H1 (cell line): ENCODE data around the gene PAX6.
A peak's percentile ranks its signal among the peaks of the same experiment; 100 is the strongest.

Source experiments
- ATF3 ChIP-seq: IDR thresholded peaks from 2 replicates; pipeline ENCODE4 v1.6.1; 2011; ENCODE audit warnings: low read depth, mild to moderate bottlenecking, low read length; ENCODE audit not compliant: insufficient read depth
- CTCF ChIP-seq, 3 experiments: IDR thresholded peaks; 1 replicate in 2 of 3; 2 replicates in 1 of 3; pipeline versions ENCODE4 v1.5.1 to v1.6.1; 2011; ENCODE audit warnings: low read length in 3 of 3, mild to moderate bottlenecking in 3 of 3, inconsistent platforms in 2 of 3, low read depth in 1 of 3, moderate library complexity in 1 of 3; ENCODE audit not compliant: insufficient read depth in 1 of 3; ENCODE audit errors: control extremely low read depth in 1 of 3
- EP300 ChIP-seq, 2 experiments: IDR thresholded peaks; 1 replicate in 1 of 2; 2 replicates in 1 of 2; pipeline ENCODE4 v1.6.1; 2011 to 2012; ENCODE audit warnings: low read depth in 2 of 2, low read length in 2 of 2, mild to moderate bottlenecking in 2 of 2, borderline replicate concordance in 1 of 2, inconsistent platforms in 1 of 2, moderate library complexity in 1 of 2
- GABPA ChIP-seq: IDR thresholded peaks from 2 replicates; pipeline ENCODE4 v1.6.1; 2011; ENCODE audit warnings: mild to moderate bottlenecking, low read length, moderate library complexity, borderline replicate concordance; ENCODE audit not compliant: insufficient read depth
- MAFK ChIP-seq: IDR thresholded peaks from 2 replicates; pipeline ENCODE4 v1.6.1; 2012; ENCODE audit warnings: low read depth, mild to moderate bottlenecking, improper control_type of control experiment, low read length
- POLR2A ChIP-seq, 2 experiments: IDR thresholded peaks; 1 replicate in 1 of 2; 2 replicates in 1 of 2; pipeline ENCODE4 v1.6.1; 2011; ENCODE audit warnings: low read depth in 2 of 2, low read length in 2 of 2, mild to moderate bottlenecking in 2 of 2; ENCODE audit errors: control extremely low read depth in 1 of 2
- POLR2AphosphoS5 ChIP-seq: IDR thresholded peaks from 2 replicates; pipeline ENCODE4 v1.6.1; 2011; ENCODE audit warnings: low read depth, low read length
- RAD21 ChIP-seq, 2 experiments: IDR thresholded peaks in 1 of 2; conservative IDR thresholded peaks in 1 of 2; 2 replicates each; pipeline ENCODE4 v1.6.1; 2011; ENCODE audit warnings: low read depth in 2 of 2, low read length in 2 of 2, improper control_type of control experiment in 1 of 2, inconsistent platforms in 1 of 2, mild to moderate bottlenecking in 1 of 2, moderate library complexity in 1 of 2
- RFX5 ChIP-seq: IDR thresholded peaks from 2 replicates; pipeline ENCODE4 v1.6.1; 2011; ENCODE audit warnings: low read depth, low read length, improper control_type of control experiment, borderline replicate concordance
- RNF2 ChIP-seq: fragments of 200-900, 300-1000 bp; sonication (generic); IDR thresholded peaks from 2 replicates; pipeline ENCODE4 v1.7.1; 2016; ENCODE audit warnings: borderline replicate concordance, low read depth, mild to moderate bottlenecking, antibody characterized with exemption, low read length; ENCODE audit not compliant: poor library complexity, severe bottlenecking; ENCODE audit errors: missing control alignments
- TCF12 ChIP-seq: IDR thresholded peaks from 2 replicates; pipeline ENCODE4 v1.6.1; 2011; ENCODE audit warnings: low read depth, mild to moderate bottlenecking, low read length

GRCh38 chr11:31819621-31820437, 8.7 kb upstream of the PAX6 start:
- TF ChIP-seq RFX5 (no peak), EP300 (IDR thresholded peaks at IDR 0.05; ENCODE audit: borderline replicate concordance in 1 of 2, low read depth in 2 of 2, low read length in 2 of 2) (no peak), POLR2AphosphoS5 (no peak), ATF3 (no peak), GABPA (no peak), CTCF (IDR thresholded peaks at IDR 0.05; ENCODE audit: control extremely low read depth in 1 of 3, insufficient read depth in 1 of 3, low read depth in 1 of 3, low read length in 3 of 3) (no peak), POLR2A (IDR thresholded peaks at IDR 0.05; ENCODE audit: control extremely low read depth in 1 of 2, low read depth in 2 of 2, low read length in 2 of 2) (no peak), RAD21 (IDR thresholded peaks at IDR 0.05 in 1 of 2, conservative IDR thresholded peaks at IDR 0.05 in 1 of 2; ENCODE audit: low read depth in 2 of 2, low read length in 2 of 2) (0 out of 4 replicates have a peak, but pooled peaks of 1 of the 2 experiments have one; percentile 0), TCF12 (peak; percentile 34; the same call in 1 of the 2 replicates), RNF2 (peak; percentile 83), MAFK (no peak)
